Measurements from ENCODE around the gene NAV2. TPM values are rescaled to one million over a fixed set of nuclear protein-coding genes. Genes with fewer than 3 reads are reported as not detected.

Gene NAV2
- total and polyA plus RNA-seq, 10 donors: 0.46 to 11.6 (median 4.1) TPM

DNA sequence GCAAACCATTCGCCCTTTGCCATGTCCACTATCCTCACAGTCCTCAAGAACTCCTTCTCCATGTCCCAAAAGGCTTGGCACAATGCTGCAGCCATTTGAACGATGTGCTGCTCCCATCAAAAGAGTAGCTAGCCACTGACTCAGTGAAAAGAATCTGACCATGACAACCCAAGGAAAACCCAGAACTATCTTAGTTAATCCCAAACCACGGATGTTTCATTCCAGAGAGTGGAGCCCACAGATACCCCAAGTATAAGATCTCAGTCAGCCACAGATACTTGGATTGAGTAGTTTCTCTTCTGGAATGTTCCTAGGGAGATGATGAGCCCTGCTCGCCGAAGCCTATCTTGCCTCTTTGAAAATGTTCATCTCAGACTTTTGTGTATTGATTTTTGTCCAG is 176.9 kb downstream of the NAV2 start:
- Histone ChIP-seq H3K27ac (no peak overlapping the region), H3K4me1 (no peaks in the 10 kb centered on the region), H3K9me3 (no peaks in the 10 kb centered on the region), H3K4me3 (no peak overlapping the region), H3K36me3 (no peaks in the 10 kb centered on the region), H3K27me3 (replicated peaks in 1 of 7) (peaks cover 0 to 4% (median 0%) of the 10 kb centered on the region in 7 donors)
- intact Hi-C loops (cut with DNase I; ENCODE audit: low total_unique reads): no loop called here
- DNase-seq: no peak
- no peak for TF ChIP-seq POLR2A (IDR thresholded peaks at IDR 0.05)
- no peak for TF ChIP-seq POLR2AphosphoS5 (IDR thresholded peaks at IDR 0.05)
- TF ChIP-seq, protein P1, sequence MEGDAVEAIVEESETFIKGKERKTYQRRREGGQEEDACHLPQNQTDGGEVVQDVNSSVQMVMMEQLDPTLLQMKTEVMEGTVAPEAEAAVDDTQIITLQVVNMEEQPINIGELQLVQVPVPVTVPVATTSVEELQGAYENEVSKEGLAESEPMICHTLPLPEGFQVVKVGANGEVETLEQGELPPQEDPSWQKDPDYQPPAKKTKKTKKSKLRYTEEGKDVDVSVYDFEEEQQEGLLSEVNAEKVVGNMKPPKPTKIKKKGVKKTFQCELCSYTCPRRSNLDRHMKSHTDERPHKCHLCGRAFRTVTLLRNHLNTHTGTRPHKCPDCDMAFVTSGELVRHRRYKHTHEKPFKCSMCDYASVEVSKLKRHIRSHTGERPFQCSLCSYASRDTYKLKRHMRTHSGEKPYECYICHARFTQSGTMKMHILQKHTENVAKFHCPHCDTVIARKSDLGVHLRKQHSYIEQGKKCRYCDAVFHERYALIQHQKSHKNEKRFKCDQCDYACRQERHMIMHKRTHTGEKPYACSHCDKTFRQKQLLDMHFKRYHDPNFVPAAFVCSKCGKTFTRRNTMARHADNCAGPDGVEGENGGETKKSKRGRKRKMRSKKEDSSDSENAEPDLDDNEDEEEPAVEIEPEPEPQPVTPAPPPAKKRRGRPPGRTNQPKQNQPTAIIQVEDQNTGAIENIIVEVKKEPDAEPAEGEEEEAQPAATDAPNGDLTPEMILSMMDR (IDR thresholded peaks at IDR 0.05 in 8 of 11, conservative IDR thresholded peaks at IDR 0.05 in 3 of 11): no peak
- WGBS, 5 donors: 81 to 95% (median 89%) methylated on average over 5 of the region's 5 CpGs

DNA sequence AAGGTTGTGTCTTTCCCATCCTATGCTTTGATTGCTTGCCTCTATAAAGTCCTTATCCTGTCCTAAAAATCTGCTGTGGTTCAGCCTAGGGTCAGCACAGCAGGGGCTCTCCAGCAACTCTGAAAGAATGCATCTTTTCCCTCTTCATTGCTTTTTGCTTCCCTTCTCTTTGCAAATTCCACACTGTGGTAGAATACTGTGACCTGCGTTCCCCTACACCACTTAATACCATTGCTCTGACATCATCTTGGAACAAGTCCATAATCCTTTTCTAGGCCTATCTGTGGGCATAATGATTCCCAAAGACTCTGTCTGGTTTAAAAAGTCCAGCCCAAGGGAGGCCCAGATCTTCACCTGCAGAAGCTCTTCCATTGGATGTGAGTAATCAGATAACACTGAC is 177.7 kb downstream of the NAV2 start:
- H3K4me1 ChIP-seq: no peaks in the 10 kb centered on the region
- H3K4me3 ChIP-seq: no peak overlapping the region
- H3K36me3 ChIP-seq: no peaks in the 10 kb centered on the region
- H3K27ac ChIP-seq: no peak overlapping the region
- H3K9me3 ChIP-seq: no peaks in the 10 kb centered on the region
- WGBS, 5 donors: 65 to 88% (median 79%) methylated on average over 1 of the region's 1 CpG
- peaks cover 0 to 6% (median 0%) of the 10 kb centered on the region in 7 donors for H3K27me3 ChIP-seq (replicated peaks in 1 of 7)
- intact Hi-C loops (cut with DNase I; ENCODE audit: low total_unique reads): no loop called here
- no peak for DNase-seq
- TF ChIP-seq, protein P1 (IDR thresholded peaks at IDR 0.05 in 8 of 11, conservative IDR thresholded peaks at IDR 0.05 in 3 of 11): no peak
- no peak for TF ChIP-seq POLR2AphosphoS5 (IDR thresholded peaks at IDR 0.05)
- no peak for TF ChIP-seq POLR2A (IDR thresholded peaks at IDR 0.05)

GRCh38 chr11:19891022-19891421 is 178.4 kb downstream of the NAV2 start:
- Histone ChIP-seq H3K27me3 (replicated peaks in 1 of 7) (peaks cover 0 to 6% (median 0%) of the 10 kb centered on the region in 7 donors), H3K4me1 (no peaks in the 10 kb centered on the region), H3K4me3 (no peak overlapping the region), H3K9me3 (no peaks in the 10 kb centered on the region), H3K27ac (no peak overlapping the region), H3K36me3 (no peaks in the 10 kb centered on the region)
- TF ChIP-seq POLR2A (IDR thresholded peaks at IDR 0.05) (no peak), POLR2AphosphoS5 (IDR thresholded peaks at IDR 0.05) (no peak)
- TF ChIP-seq, protein P1 (IDR thresholded peaks at IDR 0.05 in 8 of 11, conservative IDR thresholded peaks at IDR 0.05 in 3 of 11): no peak
- no peak for DNase-seq
- intact Hi-C loops (cut with DNase I; ENCODE audit: low total_unique reads): no loop called here

GRCh38 chr11:19892387-19892786 is 179.8 kb downstream of the NAV2 start:
- H3K4me3 ChIP-seq: no peak overlapping the region
- no peaks in the 10 kb centered on the region for H3K36me3 ChIP-seq
- no peak overlapping the region for H3K27ac ChIP-seq
- H3K4me1 ChIP-seq: no peaks in the 10 kb centered on the region
- peaks cover 0 to 6% (median 0%) of the 10 kb centered on the region in 7 donors for H3K27me3 ChIP-seq (replicated peaks in 1 of 7)
- DNase-seq: no peak
- intact Hi-C loops (cut with DNase I; ENCODE audit: low total_unique reads): no loop called here
- no peaks in the 10 kb centered on the region for H3K9me3 ChIP-seq
- 88 to 97% (median 94%) methylated on average over 11 of the region's 11 CpGs for WGBS, 5 donors
- TF ChIP-seq POLR2AphosphoS5 (IDR thresholded peaks at IDR 0.05): no peak
- no peak for TF ChIP-seq POLR2A (IDR thresholded peaks at IDR 0.05)
- TF ChIP-seq, protein P1 (IDR thresholded peaks at IDR 0.05 in 8 of 11, conservative IDR thresholded peaks at IDR 0.05 in 3 of 11): no peak
